C4-2B (cell line): ENCODE results near the gene LDLRAP1.

Experiments used
- CTCF ChIP-seq: fragments of 450-650 bp; conservative IDR thresholded peaks from 2 replicates; pipeline ENCODE4 v1.5.1; 2017; ENCODE audit warnings: mild to moderate bottlenecking
- ZFX ChIP-seq: fragments of 450-650 bp; IDR thresholded peaks from 2 replicates; pipeline ENCODE4 v1.6.1; 2017

- TF ChIP-seq CTCF = no peak
- TF ChIP-seq ZFX = no peak
Observed at GRCh38 chr1:25513666-25514065, 29.7 kb upstream of the LDLRAP1 start.
